MM.1S (cell line): ENCODE measurements around the gene NUTM2B.
"Not testable (repeated sequence)": the region's sequence is repeated elsewhere in the genome, so short reads cannot be mapped to it uniquely, and the experiment has no call there.

ENCODE experiments used
- DNase-seq: peaks from one replicate; pipeline ENCODE4 v3.0.0-alpha.2; 2015
- H2AFZ ChIP-seq: fragments of 300-600 bp; sonication (generic); 2 replicates; pipeline ENCODE4 v1.6.0; 2016; ENCODE audit warnings: antibody characterized with exemption, low read length
- H3F3A ChIP-seq: fragments of 300-600 bp; sonication (generic); 2 replicates; pipeline ENCODE4 v1.6.1; 2016; ENCODE audit warnings: mild to moderate bottlenecking, antibody characterized with exemption, low read length, moderate library complexity, mixed read lengths; ENCODE audit not compliant: insufficient read depth
- H3K27ac ChIP-seq: fragments of 300-600 bp; sonication (generic); 2 replicates; pipeline ENCODE4 v1.5.1; 2016; ENCODE audit warnings: mild to moderate bottlenecking, low read length
- H3K27me3 ChIP-seq: fragments of 300-600 bp; sonication (generic); replicated peaks from 2 replicates; pipeline ENCODE4 v1.6.0; 2016; ENCODE audit warnings: low read length; ENCODE audit not compliant: insufficient read depth
- H3K36me3 ChIP-seq: fragments of 300-600 bp; sonication (generic); replicated peaks from 2 replicates; pipeline ENCODE4 v1.6.1; 2016; ENCODE audit warnings: mild to moderate bottlenecking, low read length, mixed read lengths; ENCODE audit not compliant: insufficient read depth
- H3K4me1 ChIP-seq: fragments of 300-600 bp; sonication (generic); 2 replicates; pipeline ENCODE4 v1.6.1; 2016; ENCODE audit warnings: low read length, mixed read lengths
- H3K4me2 ChIP-seq: fragments of 300-600 bp; sonication (generic); 2 replicates; pipeline ENCODE4 v1.6.0; 2016; ENCODE audit warnings: low read depth, low read length
- H3K4me3 ChIP-seq: fragments of 300-600 bp; sonication (generic); 2 replicates; pipeline ENCODE4 v1.5.1; 2016; ENCODE audit warnings: low read length, mixed read lengths
- H3K79me2 ChIP-seq: fragments of 300-600 bp; sonication (generic); 2 replicates; pipeline ENCODE4 v1.6.1; 2016; ENCODE audit warnings: mixed run types, low read length, mixed read lengths
- H3K9ac ChIP-seq: fragments of 300-600 bp; sonication (generic); 2 replicates; pipeline ENCODE4 v1.6.1; 2016; ENCODE audit warnings: low read length, mixed read lengths
- H3K9me2 ChIP-seq: fragments of 300-600 bp; sonication (generic); replicated peaks from 2 replicates; pipeline ENCODE4 v1.6.1; 2016; ENCODE audit warnings: mild to moderate bottlenecking, low read length, mixed read lengths; ENCODE audit not compliant: insufficient read depth
- H3K9me3 ChIP-seq: fragments of 300-600 bp; sonication (generic); replicated peaks from 2 replicates; pipeline ENCODE4 v1.6.1; 2016; ENCODE audit warnings: mild to moderate bottlenecking, low read length, mixed read lengths; ENCODE audit not compliant: insufficient read depth
- H4K20me1 ChIP-seq: fragments of 300-600 bp; sonication (generic); 2 replicates; pipeline ENCODE4 v1.6.1; 2016; ENCODE audit warnings: mild to moderate bottlenecking, low read length, moderate library complexity, mixed read lengths; ENCODE audit not compliant: insufficient read depth

The NUTM2B gene

GRCh38 chr10:79707017-79707416 lies 4.0 kb downstream of the NUTM2B start:
- H3K4me1 ChIP-seq, H3K79me2 ChIP-seq, H3K4me2 ChIP-seq, H3K9me3 ChIP-seq, H3K27ac ChIP-seq, H3K4me3 ChIP-seq, H3K36me3 ChIP-seq, H3K9me2 ChIP-seq, H2AFZ ChIP-seq, H3K9ac ChIP-seq, DNase-seq, H3F3A ChIP-seq, H4K20me1 ChIP-seq, H3K27me3 ChIP-seq: not testable (repeated sequence)

DNA sequence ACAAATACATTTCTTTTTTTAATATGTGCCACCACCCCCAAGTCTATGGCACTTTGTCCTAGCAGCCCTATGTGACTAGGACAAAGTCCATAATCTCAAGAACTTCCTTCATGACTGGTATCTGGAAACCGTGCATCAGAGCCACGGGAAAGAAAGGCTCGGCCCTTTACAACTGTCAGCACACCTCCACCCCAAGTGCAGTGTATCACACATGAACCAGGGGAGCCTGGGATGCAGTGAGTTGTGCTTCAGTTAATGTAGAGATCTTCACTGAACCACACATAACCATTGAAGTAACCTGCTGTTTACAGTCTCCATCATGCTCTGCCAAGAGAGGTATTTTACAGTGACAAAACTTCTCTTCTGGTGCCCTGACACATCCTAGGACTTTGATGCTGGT lies 11.9 kb downstream of the NUTM2B start:
- not testable (repeated sequence) for H3K9ac ChIP-seq, H3K36me3 ChIP-seq, H3K9me3 ChIP-seq, H3K27ac ChIP-seq, H3K27me3 ChIP-seq, H3F3A ChIP-seq, H3K4me2 ChIP-seq, H2AFZ ChIP-seq, H3K9me2 ChIP-seq, H3K4me1 ChIP-seq, H3K4me3 ChIP-seq, DNase-seq, H4K20me1 ChIP-seq, H3K79me2 ChIP-seq

GRCh38 chr10:79716917-79717579 lies 14.0 kb downstream of the NUTM2B start:
- not testable (repeated sequence) for DNase-seq, H3K79me2 ChIP-seq, H3K4me1 ChIP-seq, H3K9me2 ChIP-seq, H2AFZ ChIP-seq, H3K27me3 ChIP-seq, H3K36me3 ChIP-seq, H3K9me3 ChIP-seq, H3K4me3 ChIP-seq, H3K9ac ChIP-seq, H3K27ac ChIP-seq, H4K20me1 ChIP-seq, H3K4me2 ChIP-seq, H3F3A ChIP-seq

- not testable (repeated sequence) for H4K20me1 ChIP-seq, DNase-seq, H3K9me2 ChIP-seq, H3K4me3 ChIP-seq, H3F3A ChIP-seq, H3K79me2 ChIP-seq, H3K4me1 ChIP-seq, H3K27ac ChIP-seq, H2AFZ ChIP-seq, H3K36me3 ChIP-seq, H3K9me3 ChIP-seq, H3K9ac ChIP-seq, H3K27me3 ChIP-seq, H3K4me2 ChIP-seq
Observed at GRCh38 chr10:79720000-79720399, 17.0 kb downstream of the NUTM2B start.

DNA sequence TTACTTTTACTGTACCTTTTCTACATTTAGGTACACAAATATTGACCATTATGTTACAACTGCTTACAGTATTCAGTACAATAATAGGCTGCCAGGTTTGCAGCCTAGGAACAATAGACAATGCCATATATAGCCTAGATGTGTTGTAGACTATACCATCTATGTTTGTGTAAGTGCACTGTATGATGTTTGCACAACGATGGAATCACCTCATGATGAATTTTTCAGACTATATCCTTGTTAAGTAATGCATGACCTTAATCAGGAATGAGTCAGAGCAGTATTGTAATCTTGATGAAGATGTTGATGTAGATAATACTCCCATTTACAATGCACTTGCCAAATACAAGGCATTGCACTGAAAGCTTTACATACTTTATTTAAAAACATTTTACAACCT lies 23.6 kb downstream of the NUTM2B start:
- not testable (repeated sequence) for H3K4me2 ChIP-seq

DNA sequence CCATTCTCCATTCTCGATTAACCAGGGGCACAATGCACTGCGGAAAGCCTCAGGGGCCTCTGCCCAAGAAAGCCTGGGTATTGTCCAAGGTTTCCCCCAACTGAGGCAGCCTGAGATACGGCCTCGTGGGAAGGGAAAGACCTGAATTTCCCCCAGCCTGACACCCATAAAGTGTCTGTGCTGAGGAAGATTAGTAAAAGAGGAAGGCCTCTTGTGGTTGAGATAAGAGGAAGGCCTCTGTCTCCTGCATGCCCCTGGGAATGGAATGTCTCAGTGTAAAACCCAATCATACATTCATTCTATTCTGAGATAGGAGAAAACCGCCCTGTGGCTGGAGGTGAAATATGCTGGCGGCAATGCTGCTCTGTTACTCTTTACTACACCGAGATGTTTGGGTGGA lies 41.8 kb downstream of the NUTM2B start:
- H3K9me3 ChIP-seq, H3K79me2 ChIP-seq, H3K9me2 ChIP-seq, H3K4me2 ChIP-seq, H3F3A ChIP-seq, H3K4me3 ChIP-seq, H3K27ac ChIP-seq, H2AFZ ChIP-seq, DNase-seq, H3K9ac ChIP-seq, H3K4me1 ChIP-seq, H3K27me3 ChIP-seq, H3K36me3 ChIP-seq, H4K20me1 ChIP-seq: not testable (repeated sequence)

More for the DNA sequence above, 23.6 kb downstream of the NUTM2B start:
- H3K9ac ChIP-seq, H3K36me3 ChIP-seq, H3K27ac ChIP-seq, H3K9me2 ChIP-seq, H2AFZ ChIP-seq, H3K4me3 ChIP-seq, H3F3A ChIP-seq, H4K20me1 ChIP-seq, H3K9me3 ChIP-seq, H3K27me3 ChIP-seq, H3K79me2 ChIP-seq, H3K4me1 ChIP-seq, DNase-seq: not testable (repeated sequence)

- H3K4me2 ChIP-seq, H2AFZ ChIP-seq, H3K79me2 ChIP-seq, H3K27me3 ChIP-seq, H3F3A ChIP-seq, H3K4me3 ChIP-seq, H3K9me3 ChIP-seq, DNase-seq, H3K9ac ChIP-seq, H3K9me2 ChIP-seq, H3K4me1 ChIP-seq, H4K20me1 ChIP-seq, H3K27ac ChIP-seq, H3K36me3 ChIP-seq: not testable (repeated sequence)
Observed at GRCh38 chr10:79748510-79748909, 45.5 kb downstream of the NUTM2B start.

GRCh38 chr10:79753601-79754000 lies 50.6 kb downstream of the NUTM2B start:
- H3F3A ChIP-seq, H3K27ac ChIP-seq, H3K4me2 ChIP-seq: not testable (repeated sequence)

More at GRCh38 chr10:79753601-79754000, 50.6 kb downstream of the NUTM2B start:
- H3K36me3 ChIP-seq, H3K27me3 ChIP-seq, H2AFZ ChIP-seq, H3K9ac ChIP-seq, H3K4me1 ChIP-seq, DNase-seq, H3K9me3 ChIP-seq, H4K20me1 ChIP-seq, H3K9me2 ChIP-seq, H3K4me3 ChIP-seq, H3K79me2 ChIP-seq: not testable (repeated sequence)
